NCI-H345 (cell line): ENCODE measurements around the gene NPC1L1.

ENCODE experiments used
- DNase-seq: peaks from one replicate; lab custom pipeline; 2025; lab: John Stamatoyannopoulos, UW

NPC1L1 gene

GRCh38 chr7:44470628-44471245, 70.4 kb downstream of the NPC1L1 start:
- no peak for DNase-seq

DNA sequence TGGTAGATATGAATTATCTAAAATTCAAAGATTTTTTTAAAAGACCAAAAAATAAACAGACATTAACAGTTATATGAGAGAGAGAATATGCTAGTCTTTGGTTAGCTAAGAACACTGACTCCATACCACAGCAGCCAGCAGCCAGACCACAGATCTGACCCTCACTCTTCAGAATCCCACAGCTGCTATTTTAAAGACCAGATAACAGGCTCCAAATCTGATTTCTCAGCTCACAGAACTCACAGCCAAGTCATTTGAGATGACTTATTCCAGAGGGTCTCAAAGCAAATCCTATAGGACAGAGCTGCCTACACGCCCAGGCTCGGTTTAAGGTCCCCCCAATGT, 71.0 kb downstream of the NPC1L1 start:
- DNase-seq: no peak

DNA sequence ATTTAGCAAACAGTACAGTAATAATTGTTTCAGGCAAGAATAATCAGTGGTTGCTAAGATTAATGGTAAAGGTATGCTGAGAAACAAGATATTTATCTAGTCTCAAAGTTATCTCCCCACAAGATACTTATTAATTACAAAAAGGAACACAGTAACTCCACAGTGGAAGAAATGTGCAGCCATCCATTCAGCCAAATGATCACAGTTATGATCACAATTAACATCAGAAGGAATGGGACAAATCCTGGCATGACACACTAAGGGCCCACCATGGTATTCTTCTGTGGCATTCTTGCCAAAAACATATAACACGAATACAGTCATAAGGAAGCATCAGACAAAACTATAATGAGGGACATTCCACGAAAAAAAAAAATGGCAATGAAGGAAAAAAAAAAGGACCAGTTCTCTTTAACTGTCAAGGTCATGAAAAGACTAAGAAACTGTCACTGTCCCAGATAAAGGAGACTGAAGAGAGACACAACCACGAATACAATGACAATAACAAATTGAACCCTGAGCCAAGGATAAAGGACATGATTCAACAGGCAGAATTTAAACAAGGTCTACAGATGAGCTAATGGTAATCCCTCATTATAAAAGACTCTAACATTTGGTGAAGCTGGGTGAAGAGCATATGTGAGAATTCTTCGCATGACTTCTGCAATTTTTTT, 71.5 kb downstream of the NPC1L1 start:
- no peak for DNase-seq

DNA sequence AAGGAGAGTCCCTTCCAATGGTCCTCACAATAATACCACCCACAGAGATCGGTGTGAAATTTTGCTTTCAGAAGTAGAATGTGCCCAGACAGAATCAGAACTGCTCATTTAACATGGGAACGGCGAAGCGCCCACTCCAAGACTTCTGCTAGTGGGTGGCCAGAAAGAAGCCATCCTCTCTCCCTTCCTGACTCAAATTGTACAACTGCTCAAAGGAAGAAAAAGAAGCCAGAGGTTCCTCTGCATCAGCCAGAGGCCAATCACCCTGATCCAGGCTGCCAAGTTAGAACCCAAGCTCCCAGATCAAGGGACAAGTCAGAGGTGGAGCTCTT, 73.9 kb downstream of the NPC1L1 start:
- DNase-seq: no peak

DNA sequence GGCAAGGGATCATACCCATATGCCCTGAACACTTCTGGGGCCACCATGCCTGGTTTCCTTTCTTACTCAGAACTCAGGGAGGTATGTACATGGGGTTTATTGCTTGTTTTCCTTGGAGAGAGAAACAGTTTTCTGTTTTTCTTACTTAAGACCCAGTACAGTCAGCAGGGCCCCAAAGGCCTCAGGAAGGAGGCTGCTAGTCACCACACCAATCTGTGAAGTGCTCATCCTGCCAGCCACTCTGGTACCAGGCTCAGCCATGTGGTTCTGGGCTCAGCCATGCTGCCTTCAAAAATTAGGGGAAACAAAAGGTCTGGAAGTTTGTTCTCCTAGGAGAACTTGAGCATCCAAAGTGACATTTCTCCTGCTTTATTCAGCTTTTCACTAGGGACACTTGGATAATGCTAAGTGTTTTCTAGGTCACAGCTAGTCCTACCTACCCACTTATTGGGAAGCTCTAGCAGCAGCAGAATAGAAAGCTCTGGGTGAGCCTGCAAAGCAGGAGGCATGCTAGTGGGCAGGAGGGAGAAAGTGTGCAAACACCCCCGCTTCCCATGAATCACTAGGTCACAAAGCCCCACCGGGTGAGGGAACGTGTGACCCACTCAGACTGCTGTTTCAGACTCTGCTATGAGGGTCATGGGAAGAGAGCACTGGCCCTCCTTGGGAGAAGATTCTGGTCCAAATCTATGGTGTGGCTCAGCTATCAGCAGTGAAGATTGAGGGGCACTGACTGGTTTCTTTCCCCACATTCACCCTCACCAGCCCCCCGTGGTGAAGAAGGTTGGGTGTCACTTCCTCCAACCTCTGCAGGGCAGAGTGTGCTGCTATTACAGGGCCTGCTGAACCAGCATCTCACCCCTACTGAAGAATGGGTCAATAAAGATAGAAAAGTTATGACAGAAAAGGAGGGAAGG, 74.6 kb downstream of the NPC1L1 start:
- DNase-seq: no peak

DNA sequence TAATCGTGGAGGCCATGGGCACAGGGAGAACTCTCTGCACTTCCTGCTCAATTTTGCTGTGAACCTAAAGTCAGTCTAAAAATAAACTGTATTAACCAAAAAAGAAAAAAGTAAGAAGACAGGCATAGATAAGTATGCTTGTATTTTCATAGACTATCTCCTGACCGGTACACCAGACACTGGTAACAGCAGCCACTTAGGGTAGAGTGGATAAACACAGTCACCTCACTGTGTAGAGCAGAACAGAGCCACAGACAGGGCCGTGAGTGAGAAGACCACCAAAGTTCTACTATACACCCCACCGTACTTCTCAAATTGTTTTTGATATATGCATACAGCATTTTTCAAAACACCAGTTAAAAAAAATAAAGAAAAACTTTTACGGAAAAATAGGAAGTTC, 75.6 kb downstream of the NPC1L1 start:
- DNase-seq: no peak

GRCh38 chr7:44463169-44463808, 77.8 kb downstream of the NPC1L1 start:
- DNase-seq: no peak
